Measurements from ENCODE around the gene HBB.

- TF ChIP-seq, protein P1, sequence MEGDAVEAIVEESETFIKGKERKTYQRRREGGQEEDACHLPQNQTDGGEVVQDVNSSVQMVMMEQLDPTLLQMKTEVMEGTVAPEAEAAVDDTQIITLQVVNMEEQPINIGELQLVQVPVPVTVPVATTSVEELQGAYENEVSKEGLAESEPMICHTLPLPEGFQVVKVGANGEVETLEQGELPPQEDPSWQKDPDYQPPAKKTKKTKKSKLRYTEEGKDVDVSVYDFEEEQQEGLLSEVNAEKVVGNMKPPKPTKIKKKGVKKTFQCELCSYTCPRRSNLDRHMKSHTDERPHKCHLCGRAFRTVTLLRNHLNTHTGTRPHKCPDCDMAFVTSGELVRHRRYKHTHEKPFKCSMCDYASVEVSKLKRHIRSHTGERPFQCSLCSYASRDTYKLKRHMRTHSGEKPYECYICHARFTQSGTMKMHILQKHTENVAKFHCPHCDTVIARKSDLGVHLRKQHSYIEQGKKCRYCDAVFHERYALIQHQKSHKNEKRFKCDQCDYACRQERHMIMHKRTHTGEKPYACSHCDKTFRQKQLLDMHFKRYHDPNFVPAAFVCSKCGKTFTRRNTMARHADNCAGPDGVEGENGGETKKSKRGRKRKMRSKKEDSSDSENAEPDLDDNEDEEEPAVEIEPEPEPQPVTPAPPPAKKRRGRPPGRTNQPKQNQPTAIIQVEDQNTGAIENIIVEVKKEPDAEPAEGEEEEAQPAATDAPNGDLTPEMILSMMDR (IDR thresholded peaks at IDR 0.05; ENCODE audit: low read depth, low read length, missing input control): no peak
- TF ChIP-seq REST (IDR thresholded peaks at IDR 0.05) (no peak), YY1 (IDR thresholded peaks at IDR 0.05) (no peak), JUND (IDR thresholded peaks at IDR 0.05) (no peak)
These were observed 2.9 kb upstream of the HBB start for GRCh38 chr11:5229796-5230195.

All from liver (tissue), 3 donors.